HG03060 (cell line): ENCODE measurements around the gene TMEM266.

Experiments used
- ATAC-seq: cut with Tn5 transposase; IDR thresholded peaks from one replicate; pipeline ENCODE4 v1.9.1; 2021; ENCODE audit warnings: low read depth, moderate number of reproducible peaks; ENCODE audit not compliant: unreplicated experiment

TMEM266 gene

GRCh38 chr15:76065245-76065644 lies 5.5 kb downstream of the TMEM266 start:
- no peak for ATAC-seq

GRCh38 chr15:76065793-76066192 lies 6.0 kb downstream of the TMEM266 start:
- no peak for ATAC-seq

GRCh38 chr15:76070192-76070591 lies 10.4 kb downstream of the TMEM266 start:
- no peak for ATAC-seq

- ATAC-seq: no peak
Observed at GRCh38 chr15:76070921-76071635, 11.3 kb downstream of the TMEM266 start.

GRCh38 chr15:76071806-76072205 lies 12.0 kb downstream of the TMEM266 start:
- ATAC-seq: no peak

- no peak for ATAC-seq
Observed at GRCh38 chr15:76073554-76073953, 13.8 kb downstream of the TMEM266 start.

GRCh38 chr15:76075046-76075445 lies 15.3 kb downstream of the TMEM266 start:
- ATAC-seq: no peak

- no peak for ATAC-seq
Observed at GRCh38 chr15:76078285-76078877, 18.6 kb downstream of the TMEM266 start.

GRCh38 chr15:76084256-76084655 lies 24.5 kb downstream of the TMEM266 start:
- no peak for ATAC-seq

GRCh38 chr15:76098685-76099084 lies 38.9 kb downstream of the TMEM266 start:
- no peak for ATAC-seq

GRCh38 chr15:76099388-76099787 lies 39.6 kb downstream of the TMEM266 start:
- ATAC-seq: no peak

- ATAC-seq: no peak
Observed at GRCh38 chr15:76100361-76100760, 40.6 kb downstream of the TMEM266 start.

- ATAC-seq: no peak
Observed at GRCh38 chr15:76101655-76102054, 41.9 kb downstream of the TMEM266 start.

GRCh38 chr15:76105391-76105790 lies 45.6 kb downstream of the TMEM266 start:
- ATAC-seq: no peak

GRCh38 chr15:76105911-76106310 lies 46.1 kb downstream of the TMEM266 start:
- no peak for ATAC-seq

- ATAC-seq: no peak
Observed at GRCh38 chr15:76107169-76107568, 47.4 kb downstream of the TMEM266 start.

GRCh38 chr15:76108021-76108723 lies 48.4 kb downstream of the TMEM266 start:
- ATAC-seq: no peak

GRCh38 chr15:76109046-76109445 lies 49.3 kb downstream of the TMEM266 start:
- ATAC-seq: no peak

GRCh38 chr15:76114561-76114960 lies 54.8 kb downstream of the TMEM266 start:
- ATAC-seq: no peak

GRCh38 chr15:76116138-76116885 lies 56.5 kb downstream of the TMEM266 start:
- no peak for ATAC-seq

- ATAC-seq: no peak
Observed at GRCh38 chr15:76117181-76117580, 57.4 kb downstream of the TMEM266 start.
